Measurements from ENCODE around the gene GPR141.
"Not testable (repeated sequence)": the region's sequence is repeated elsewhere in the genome, so short reads cannot be mapped to it uniquely, and the experiment has no call there.

GPR141 gene

GRCh38 chr7:37686556-37687345 lies 3.2 kb downstream of the GPR141 start:
- no peak for DNase-seq

DNA sequence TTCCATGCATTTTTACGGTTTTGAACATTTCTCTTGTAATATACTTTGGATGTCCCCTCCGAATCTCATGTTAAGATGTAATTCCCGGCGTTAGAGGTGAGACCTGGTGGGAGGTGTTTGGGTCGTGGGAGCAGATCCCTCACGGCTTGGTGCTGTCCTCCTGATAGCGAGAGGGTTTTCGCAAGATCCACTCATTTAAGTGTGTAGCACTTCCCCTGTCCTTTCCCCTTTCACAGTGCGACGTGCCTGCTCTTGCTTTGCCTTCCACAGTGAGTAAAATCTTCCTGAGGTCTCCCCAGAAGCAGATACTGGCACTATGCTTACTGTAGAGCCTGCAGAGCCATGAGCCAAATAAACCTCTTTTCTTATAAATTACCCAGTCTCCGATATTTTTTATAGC lies 6.6 kb downstream of the GPR141 start:
- no peak for DNase-seq

DNA sequence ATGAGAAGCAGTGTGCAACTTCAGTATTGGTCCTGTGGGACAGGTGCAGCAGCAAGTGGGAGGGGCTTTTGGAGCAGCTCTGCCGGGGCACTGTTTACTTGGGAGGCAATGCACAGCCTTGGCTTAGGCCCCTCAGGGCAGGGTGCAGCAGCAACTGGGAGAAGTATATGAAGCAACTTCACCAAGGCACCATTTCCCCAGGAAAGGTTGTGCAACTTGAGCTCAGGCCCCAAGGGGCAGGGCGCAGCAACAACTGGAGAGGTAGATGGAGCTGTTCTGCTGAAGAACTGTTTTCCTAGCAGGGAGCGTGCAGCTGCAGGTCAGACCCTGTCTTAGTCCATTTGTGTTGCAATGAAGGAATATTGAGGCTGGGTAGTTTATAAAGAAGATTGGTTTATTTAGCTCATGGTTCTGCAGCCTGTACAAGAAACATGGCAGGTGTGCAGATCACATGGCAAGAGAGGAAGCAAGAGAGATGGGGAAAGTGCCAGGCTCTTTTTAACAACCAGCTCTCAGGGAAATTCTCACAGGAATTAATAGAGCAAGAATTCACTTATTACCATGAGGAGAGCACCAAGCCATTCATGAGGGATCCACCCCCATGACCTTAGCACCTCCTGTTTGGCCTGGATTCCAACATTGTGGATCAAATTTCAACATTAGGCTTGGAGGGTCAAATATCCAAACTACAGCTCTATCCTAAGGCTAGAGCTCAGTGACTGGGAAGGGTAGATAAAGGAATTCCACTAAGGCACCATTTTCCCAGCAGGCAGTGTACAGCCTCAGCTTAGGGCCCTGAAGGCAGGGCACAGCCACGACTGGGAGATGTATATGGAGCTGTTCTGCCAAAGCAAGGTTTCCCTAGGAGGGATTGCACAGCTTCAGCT lies 10.9 kb downstream of the GPR141 start:
- DNase-seq: no peak

- DNase-seq: no peak
Measured at GRCh38 chr7:37698276-37698675, 14.7 kb downstream of the GPR141 start.

DNA sequence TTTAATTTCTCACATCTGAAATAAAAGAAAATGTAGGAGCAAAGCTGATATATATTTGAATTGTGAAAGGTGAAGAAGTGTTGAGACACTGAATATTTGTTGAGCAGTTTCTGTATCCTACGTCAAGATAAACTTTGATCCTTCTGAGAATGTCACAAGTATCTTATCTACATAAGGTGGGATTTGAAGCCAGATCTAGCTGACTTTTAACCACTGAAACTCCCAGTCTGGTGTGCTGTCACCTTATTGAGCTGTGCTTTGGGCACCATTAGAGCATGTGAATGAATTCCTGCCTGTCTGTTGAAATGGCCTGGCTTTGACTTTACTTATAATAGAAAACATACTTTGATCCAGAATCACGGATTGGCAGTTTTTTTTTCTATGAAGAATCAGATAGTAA lies 15.2 kb downstream of the GPR141 start:
- no peak for DNase-seq

GRCh38 chr7:37701769-37702168 lies 18.2 kb downstream of the GPR141 start:
- no peak for DNase-seq

DNA sequence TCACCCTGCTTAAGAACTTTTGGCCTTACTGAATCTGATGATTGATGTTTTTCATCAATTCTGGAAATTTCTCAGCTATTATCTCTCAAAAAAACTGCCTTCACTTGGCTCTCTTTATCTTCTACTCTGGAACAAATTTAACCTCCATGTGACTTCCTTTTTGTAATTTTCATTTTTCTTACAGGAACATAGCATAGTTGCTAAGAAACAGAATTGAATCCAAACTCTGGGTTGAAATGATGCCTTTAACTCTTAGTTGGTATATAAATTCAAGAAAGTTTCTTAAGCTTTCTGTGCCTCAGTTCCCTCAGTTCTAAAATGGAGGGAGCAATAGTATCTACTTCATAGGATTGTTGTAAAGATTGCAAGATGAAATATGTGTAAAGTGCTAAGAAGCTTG lies 19.8 kb downstream of the GPR141 start:
- no peak for DNase-seq

GRCh38 chr7:37704328-37704833 lies 20.8 kb downstream of the GPR141 start:
- not testable (repeated sequence) for DNase-seq

- no peak for DNase-seq
Measured at GRCh38 chr7:37705976-37706375, 22.4 kb downstream of the GPR141 start.

DNA sequence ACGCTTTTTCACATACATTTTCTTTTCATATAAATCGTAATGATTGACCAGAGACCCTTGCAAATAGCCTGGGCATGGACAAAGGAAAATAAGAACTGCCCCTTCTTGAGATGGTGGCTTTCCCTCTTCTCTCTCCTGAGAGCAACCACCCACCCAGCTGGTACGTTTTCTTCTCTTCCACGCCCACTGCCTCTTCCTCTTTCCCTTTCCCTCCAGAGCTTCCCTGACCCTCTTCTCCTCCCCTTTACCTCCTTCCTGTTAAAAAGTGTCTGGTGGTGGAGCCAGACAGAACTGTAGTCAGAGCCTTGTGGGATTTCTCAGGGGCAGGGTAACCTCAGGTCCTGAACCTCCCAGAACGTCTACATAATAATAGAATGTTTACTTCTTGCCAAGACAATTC lies 23.2 kb downstream of the GPR141 start:
- DNase-seq: no peak

DNA sequence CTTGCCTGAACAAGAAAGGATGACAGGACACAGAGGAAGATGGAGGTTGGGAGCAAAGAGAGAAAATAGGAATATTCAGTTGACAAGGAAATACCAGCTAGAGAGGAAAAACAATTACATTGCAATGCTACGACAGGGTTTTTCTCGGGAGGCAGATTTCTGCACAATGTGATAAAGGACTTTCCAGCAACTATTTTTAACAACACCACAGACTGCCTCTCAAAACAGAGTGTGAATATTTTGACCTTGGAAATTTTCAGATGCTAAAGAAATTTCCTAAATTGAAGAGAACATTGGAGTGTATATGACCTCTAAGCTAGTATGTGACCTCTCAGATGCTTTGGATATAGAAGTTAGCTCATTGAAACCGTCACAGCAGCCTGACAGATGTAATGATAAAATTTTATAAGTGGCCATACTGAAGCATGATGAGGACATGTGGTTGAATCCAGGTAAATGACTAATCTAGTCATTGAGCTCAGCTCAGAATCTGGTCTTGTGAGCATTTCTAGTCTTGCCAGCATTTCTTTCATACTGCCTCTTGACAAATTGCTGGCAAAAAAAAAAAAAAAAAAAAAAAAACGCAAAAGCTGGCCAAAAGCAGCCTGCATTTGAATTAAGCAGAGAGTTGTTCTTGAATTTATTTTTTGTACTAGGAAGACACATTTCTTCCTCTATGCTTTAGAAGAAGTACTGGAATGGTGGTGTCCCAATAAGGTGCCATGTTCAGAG lies 24.4 kb downstream of the GPR141 start:
- DNase-seq: no peak

- no peak for DNase-seq
Measured at GRCh38 chr7:37709631-37710509, 26.3 kb downstream of the GPR141 start.

GRCh38 chr7:37713613-37714012 lies 30.0 kb downstream of the GPR141 start:
- DNase-seq: no peak

GRCh38 chr7:37714606-37715005 lies 31.0 kb downstream of the GPR141 start:
- DNase-seq: no peak

DNA sequence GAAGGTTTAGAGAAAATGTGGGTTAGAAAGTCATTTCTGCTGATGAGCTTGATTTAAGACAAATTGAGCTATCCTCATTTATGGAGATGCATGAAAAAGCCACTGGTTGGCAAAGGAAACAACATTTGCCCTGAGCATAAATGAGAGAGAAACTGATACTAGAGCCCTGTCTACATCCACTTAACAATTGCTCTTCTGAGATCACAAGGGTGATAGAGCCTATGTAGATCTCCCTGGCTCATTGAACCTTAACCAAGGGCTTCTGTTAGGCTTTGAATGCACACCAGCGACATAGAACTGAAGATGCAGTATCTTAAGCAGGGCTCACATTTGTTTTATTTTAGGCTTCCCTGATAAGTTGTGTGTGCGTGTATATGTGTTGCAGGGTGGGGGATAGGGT lies 35.0 kb downstream of the GPR141 start:
- no peak for DNase-seq

DNA sequence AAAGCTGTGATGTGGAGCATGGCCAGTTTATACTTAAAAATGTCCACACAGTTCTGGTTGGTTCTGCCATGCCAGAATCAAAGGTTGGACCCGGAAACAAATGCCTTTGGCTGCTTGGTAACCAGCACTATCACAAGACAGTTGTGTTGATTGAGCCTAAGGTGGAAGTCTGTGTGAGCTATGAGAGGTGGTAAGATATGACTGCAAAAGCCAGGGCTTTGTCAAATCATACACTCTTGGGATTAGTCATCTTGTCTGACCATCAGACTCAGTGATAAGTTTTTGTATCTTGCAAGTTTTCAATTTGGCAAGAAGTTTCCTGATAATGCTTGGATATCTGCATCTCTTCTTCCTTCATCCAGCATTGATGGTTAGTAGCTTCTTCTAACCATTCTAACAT lies 35.5 kb downstream of the GPR141 start:
- no peak for DNase-seq

GRCh38 chr7:37724732-37725131 lies 41.2 kb downstream of the GPR141 start:
- no peak for DNase-seq

DNA sequence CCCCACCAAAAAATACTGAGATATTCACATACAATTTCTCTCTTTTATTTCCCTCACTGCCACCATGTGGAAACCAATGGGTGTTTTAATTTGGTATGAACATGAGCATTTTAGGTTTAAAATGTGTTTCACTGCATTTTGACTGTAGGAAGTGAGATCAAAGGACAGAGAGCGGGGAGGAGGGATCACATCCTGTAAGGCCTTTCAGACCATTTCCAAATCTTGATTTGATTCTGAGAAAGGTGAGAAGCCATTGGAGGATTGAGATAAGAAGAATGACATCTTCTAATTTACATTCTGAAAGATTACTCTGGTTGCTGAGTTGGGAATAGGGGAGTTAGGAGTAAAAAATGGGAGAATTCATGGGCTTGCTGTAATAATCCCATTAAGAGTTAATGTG lies 42.5 kb downstream of the GPR141 start:
- DNase-seq: no peak

- no peak for DNase-seq
Measured at GRCh38 chr7:37728747-37729146, 45.2 kb downstream of the GPR141 start.

- no peak for DNase-seq
Measured at GRCh38 chr7:37729181-37729580, 45.6 kb downstream of the GPR141 start.

DNA sequence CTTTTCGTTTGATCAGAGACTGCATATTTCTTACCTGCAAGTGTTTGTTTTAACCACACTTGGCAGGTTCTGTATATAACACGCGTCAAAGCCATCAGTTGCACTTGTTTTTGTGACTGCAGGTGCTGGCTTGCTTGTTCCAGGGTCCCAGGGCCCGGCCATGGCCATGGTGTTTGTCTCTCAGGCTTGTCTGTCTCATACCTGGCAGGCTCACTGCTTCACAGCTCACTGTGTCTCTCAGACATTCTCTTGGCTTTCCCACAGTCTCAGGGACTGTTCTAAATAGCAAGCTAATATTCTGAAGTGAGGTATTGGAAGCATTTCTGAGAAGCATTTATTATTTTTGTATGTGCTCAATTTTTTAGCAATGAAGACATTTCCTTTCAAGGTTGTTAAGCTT lies 46.9 kb downstream of the GPR141 start:
- DNase-seq: no peak

DNA sequence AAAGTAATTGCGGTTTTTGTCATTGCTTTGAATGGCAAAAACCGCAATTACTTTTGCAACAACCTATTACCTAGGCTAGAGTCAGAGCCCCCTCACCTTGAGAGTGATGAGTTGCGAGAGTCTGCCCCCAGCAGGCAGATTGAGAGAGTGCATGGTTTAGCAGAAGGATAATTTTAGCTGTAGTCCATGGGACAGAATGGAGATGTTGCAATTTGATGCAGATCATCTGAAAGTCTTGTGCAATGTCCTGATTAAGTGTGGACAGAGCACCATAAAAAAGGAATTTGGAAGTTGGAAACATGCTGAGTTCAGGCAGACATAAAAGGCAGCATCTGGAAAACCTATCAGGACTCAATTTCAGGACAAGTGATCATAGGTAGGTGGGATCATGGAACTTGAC lies 48.7 kb downstream of the GPR141 start:
- DNase-seq: no peak

Data from SW 1271 (cell line).